GM13976 (cell line): ENCODE data around the gene ENPP6.

Source experiments
- DNase-seq: peaks from one replicate; pipeline ENCODE4 v3.0.0; 2012; ENCODE audit warnings: low spot score
- CTCF ChIP-seq: IDR thresholded peaks from 2 replicates; pipeline ENCODE4 v1.5.1; 2012; ENCODE audit warnings: borderline replicate concordance, mild to moderate bottlenecking; ENCODE audit not compliant: insufficient read depth; ENCODE audit errors: extremely low read depth, missing control alignments, control extremely low read depth
- in situ Hi-C: fragments of 300-500 bp; cut with MboI; formaldehyde crosslinking; loops from one replicate; pipeline ENCODE4 v1.12.0; 2022; ENCODE audit warnings: low sequenced_read_pairs, mixed read lengths, inconsistent platforms; ENCODE audit not compliant: unreplicated experiment

ENPP6 gene

GRCh38 chr4:184099000-184099399 is 118.7 kb downstream of the ENPP6 start:
- no peak for TF ChIP-seq CTCF
- in situ Hi-C loops = loop anchor here (10.0 kb wide), 1 partner anchor 264 kb away; no protein-coding TSS in a partner anchor
- no peak for DNase-seq

DNA sequence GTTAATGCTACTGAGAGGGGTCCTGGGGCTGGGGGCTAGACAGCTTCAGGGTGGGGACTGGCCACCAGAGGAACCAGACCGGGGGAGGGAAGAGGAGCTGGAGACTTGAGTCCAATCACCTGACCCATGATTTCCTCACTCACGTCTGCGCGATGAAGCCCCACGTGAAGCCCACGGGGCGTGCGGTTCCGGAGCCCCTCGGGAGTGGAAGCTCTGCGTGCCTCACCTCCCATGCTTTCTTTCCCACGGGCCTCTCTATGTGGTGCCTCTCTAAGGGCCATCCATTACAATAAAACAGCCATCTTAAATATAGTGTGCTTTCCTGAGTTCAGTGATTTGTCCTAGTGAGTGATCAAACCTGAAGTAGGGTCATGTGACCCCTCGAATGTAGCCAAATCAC is 119.9 kb downstream of the ENPP6 start:
- DNase-seq = no peak
- TF ChIP-seq CTCF = no peak
- in situ Hi-C loops = loop anchor here (10.0 kb wide), 1 partner anchor 263 kb away; no protein-coding TSS in a partner anchor

- peak; percentile 17 for TF ChIP-seq CTCF
- DNase-seq = peak; percentile 45
- in situ Hi-C loops = loop anchor here (10.0 kb wide), 1 partner anchor 262 kb away; no protein-coding TSS in a partner anchor
Observed at GRCh38 chr4:184097241-184097605, 120.5 kb downstream of the ENPP6 start.

DNA sequence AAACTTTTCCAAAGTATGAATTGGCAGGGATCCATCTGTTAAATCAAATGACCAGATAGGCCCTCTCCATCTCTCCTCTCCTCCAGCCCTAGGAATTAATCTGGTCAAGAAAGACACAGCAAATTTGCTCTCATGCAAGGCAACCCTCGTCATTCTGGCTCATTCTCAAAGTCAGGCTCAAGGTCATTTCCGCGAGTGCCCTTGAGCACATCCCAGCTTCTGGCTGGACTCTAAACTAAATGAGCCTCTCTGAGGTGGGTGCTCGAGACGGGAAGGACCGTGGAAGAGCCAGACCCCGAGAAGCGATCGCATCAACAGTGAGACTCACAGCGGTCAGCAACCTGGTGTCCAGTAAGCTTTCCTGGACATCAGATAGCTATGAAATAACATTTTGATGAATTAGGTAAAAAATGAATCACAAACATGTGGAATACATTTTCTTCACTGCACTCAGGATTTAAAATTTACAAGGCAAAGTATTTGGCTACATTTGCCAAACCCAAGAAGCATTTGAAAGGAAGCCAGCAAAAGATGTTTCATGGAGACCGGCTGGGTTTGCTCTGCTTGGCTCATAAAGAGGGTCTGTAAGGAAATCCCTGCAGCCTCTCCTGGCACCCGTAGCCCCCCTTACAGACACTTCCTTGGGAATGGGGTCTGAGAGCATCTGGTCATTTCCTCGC is 121.0 kb downstream of the ENPP6 start:
- no peak for TF ChIP-seq CTCF
- in situ Hi-C loops = loop anchor here (10.0 kb wide), 1 partner anchor 262 kb away; no protein-coding TSS in a partner anchor
- no peak for DNase-seq

GRCh38 chr4:184094532-184095159 is 123.0 kb downstream of the ENPP6 start:
- no peak for DNase-seq
- no peak for TF ChIP-seq CTCF
- in situ Hi-C loops = loop anchor here (10.0 kb wide), 1 partner anchor 260 kb away; no protein-coding TSS in a partner anchor

DNA sequence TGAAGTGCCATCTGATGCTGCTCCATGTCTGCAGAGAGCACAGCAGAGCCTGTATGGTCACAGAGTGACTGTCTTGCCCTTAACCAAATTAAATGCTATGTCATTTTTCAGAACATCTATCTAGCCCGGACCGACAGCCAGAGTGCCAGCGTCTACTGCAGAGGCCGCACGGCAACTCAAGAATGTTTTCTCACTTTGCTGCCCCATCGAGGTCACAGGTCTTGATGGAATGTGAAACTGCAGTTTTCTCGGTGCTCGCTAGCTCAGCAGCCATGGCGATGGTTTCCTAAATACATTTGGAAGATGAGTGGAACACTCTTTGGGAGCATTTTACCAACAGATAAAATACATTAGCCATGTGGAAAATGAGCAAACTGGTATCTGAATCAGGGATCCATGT is 125.7 kb downstream of the ENPP6 start:
- DNase-seq = no peak
- in situ Hi-C loops = loop anchor here (10.0 kb wide), 1 partner anchor 257 kb away; no protein-coding TSS in a partner anchor
- TF ChIP-seq CTCF = no peak

- no peak for DNase-seq
- in situ Hi-C loops = loop anchor here (10.0 kb wide), 1 partner anchor 256 kb away; no protein-coding TSS in a partner anchor
- TF ChIP-seq CTCF = no peak
Observed at GRCh38 chr4:184090571-184090970, 127.1 kb downstream of the ENPP6 start.
